HEK293 (cell line): ENCODE results near the gene KATNAL2.

Experiments used
- CTCF ChIA-PET: fragments of 350-600 bp; formaldehyde crosslinking; extraction: SDS; loops from one replicate; lab custom pipeline; 2021; ENCODE audit warnings: antibody characterized with exemption; lab: Yijun Ruan, JAX
- POLR2A ChIA-PET: fragments of 300-600 bp; formaldehyde crosslinking; extraction: SDS; loops from one replicate; lab custom pipeline; 2020; ENCODE audit warnings: antibody characterized with exemption, inconsistent platforms; lab: Yijun Ruan, JAX
- H3K27ac ChIP-seq: fragments of 200-500 bp; sonication (Bioruptor generic); 2 replicates; pipeline ENCODE4 v1.5.1; 2014; ENCODE audit warnings: low read depth, low read length, control low read depth, inconsistent platforms; ENCODE audit errors: extremely low read depth
- H3K36me3 ChIP-seq, 2 experiments: fragments of 200-500 bp in 1 of 2; sonication (Bioruptor generic) in 1 of 2; 1 replicate in 1 of 2; 2 replicates in 1 of 2; pipeline ENCODE4 v1.5.1; 2014 to 2017; ENCODE audit warnings: inconsistent platforms in 2 of 2, low read length in 2 of 2; ENCODE audit not compliant: control insufficient read depth in 2 of 2, insufficient read depth in 1 of 2
- H3K4me1 ChIP-seq: fragments of 200-500 bp; sonication (Bioruptor generic); 2 replicates; pipeline ENCODE4 v1.5.1; 2014; ENCODE audit warnings: mild to moderate bottlenecking, low read length, inconsistent platforms; ENCODE audit not compliant: control insufficient read depth, insufficient read depth
- H3K4me3 ChIP-seq: 2 replicates; pipeline ENCODE4 v1.5.1; 2011; ENCODE audit warnings: low read depth, mild to moderate bottlenecking, control low read depth, low read length, moderate library complexity
- H3K9me3 ChIP-seq: fragments of 200-500 bp; sonication (Bioruptor generic); 2 replicates; pipeline ENCODE4 v1.5.1; 2014; ENCODE audit warnings: low read depth, low read length, inconsistent platforms; ENCODE audit not compliant: control insufficient read depth, insufficient read depth
- GLI2 ChIP-seq: fragments of 450-650 bp; formaldehyde crosslinking; IDR thresholded peaks from 2 replicates; pipeline ENCODE4; 2017; ENCODE audit warnings: missing biosample characterization, missing genetic modification characterization, low read depth, borderline replicate concordance
- KLF1 ChIP-seq: fragments of 450-650 bp; formaldehyde crosslinking; IDR thresholded peaks from 2 replicates; pipeline ENCODE4 v1.5.1; 2016; ENCODE audit warnings: missing biosample characterization, missing genetic modification characterization
- KLF9 ChIP-seq: fragments of 450-650 bp; formaldehyde crosslinking; IDR thresholded peaks from 2 replicates; pipeline ENCODE4 v1.5.1; 2016; ENCODE audit warnings: missing biosample characterization, missing genetic modification characterization, low read depth
- PRDM1 ChIP-seq: fragments of 450-650 bp; formaldehyde crosslinking; IDR thresholded peaks from 2 replicates; pipeline ENCODE4; 2016; ENCODE audit warnings: missing biosample characterization, missing genetic modification characterization
- ZBTB17 ChIP-seq: fragments of 450-650 bp; formaldehyde crosslinking; IDR thresholded peaks from 2 replicates; pipeline ENCODE4 v1.5.1; 2016; ENCODE audit warnings: missing biosample characterization, missing genetic modification characterization
- ZFP37 ChIP-seq: fragments of 450-650 bp; formaldehyde crosslinking; IDR thresholded peaks from 2 replicates; pipeline ENCODE4 v1.5.1; 2016; ENCODE audit warnings: missing biosample characterization, missing genetic modification characterization
- ZFP69B ChIP-seq: fragments of 450-650 bp; formaldehyde crosslinking; IDR thresholded peaks from 2 replicates; pipeline ENCODE4 v1.5.1; 2016; ENCODE audit warnings: missing biosample characterization, missing genetic modification characterization
- ZIC2 ChIP-seq: fragments of 450-650 bp; formaldehyde crosslinking; IDR thresholded peaks from 2 replicates; pipeline ENCODE4 v1.5.1; 2016; ENCODE audit warnings: missing biosample characterization, missing genetic modification characterization
- ZNF114 ChIP-seq: fragments of 450-650 bp; formaldehyde crosslinking; IDR thresholded peaks from 2 replicates; pipeline ENCODE4 v1.5.0; 2017; ENCODE audit warnings: missing biosample characterization, missing genetic modification characterization
- ZNF169 ChIP-seq: fragments of 450-650 bp; formaldehyde crosslinking; IDR thresholded peaks from 2 replicates; pipeline ENCODE4 v1.5.1; 2016; ENCODE audit warnings: missing biosample characterization, missing genetic modification characterization
- ZNF266 ChIP-seq: fragments of 450-650 bp; formaldehyde crosslinking; IDR thresholded peaks from 2 replicates; pipeline ENCODE4 v1.5.1; 2016; ENCODE audit warnings: missing biosample characterization, missing genetic modification characterization, low read depth
- ZNF292 ChIP-seq: fragments of 450-650 bp; formaldehyde crosslinking; IDR thresholded peaks from 2 replicates; pipeline ENCODE4 v1.5.1; 2016; ENCODE audit warnings: low read depth, missing biosample characterization, missing genetic modification characterization, borderline replicate concordance
- ZNF302 ChIP-seq: fragments of 450-650 bp; formaldehyde crosslinking; IDR thresholded peaks from 2 replicates; pipeline ENCODE4 v1.5.1; 2016; ENCODE audit warnings: missing biosample characterization, missing genetic modification characterization, low read depth
- ZNF324 ChIP-seq: fragments of 450-650 bp; formaldehyde crosslinking; IDR thresholded peaks from 2 replicates; pipeline ENCODE4 v1.5.1; 2016; ENCODE audit warnings: missing biosample characterization, missing genetic modification characterization
- ZNF341 ChIP-seq: fragments of 450-650 bp; formaldehyde crosslinking; IDR thresholded peaks from 2 replicates; pipeline ENCODE4; 2016; ENCODE audit warnings: low read depth, missing biosample characterization, missing genetic modification characterization
- ZNF391 ChIP-seq: fragments of 450-650 bp; formaldehyde crosslinking; IDR thresholded peaks from 2 replicates; pipeline ENCODE4 v1.5.1; 2016; ENCODE audit warnings: low read depth, missing biosample characterization, missing genetic modification characterization, borderline replicate concordance
- ZNF423 ChIP-seq: fragments of 450-650 bp; formaldehyde crosslinking; IDR thresholded peaks from 2 replicates; pipeline ENCODE4 v1.5.1; 2016; ENCODE audit warnings: missing biosample characterization, missing genetic modification characterization
- ZNF510 ChIP-seq: fragments of 450-650 bp; formaldehyde crosslinking; IDR thresholded peaks from 2 replicates; pipeline ENCODE4 v1.5.1; 2018; ENCODE audit warnings: mild to moderate bottlenecking, missing genetic modification characterization, missing biosample characterization; ENCODE audit not compliant: insufficient replicate concordance
- ZNF548 ChIP-seq: fragments of 450-650 bp; formaldehyde crosslinking; IDR thresholded peaks from 2 replicates; pipeline ENCODE4 v1.5.1; 2016; ENCODE audit warnings: missing biosample characterization, missing genetic modification characterization
- ZNF558 ChIP-seq: fragments of 450-650 bp; formaldehyde crosslinking; IDR thresholded peaks from 2 replicates; pipeline ENCODE4 v1.5.1; 2016; ENCODE audit warnings: missing biosample characterization, missing genetic modification characterization
- ZNF596 ChIP-seq: fragments of 450-650 bp; IDR thresholded peaks from 2 replicates; pipeline ENCODE4 v1.5.0; 2018; ENCODE audit warnings: missing biosample characterization, mild to moderate bottlenecking, missing genetic modification characterization, moderate library complexity
- ZNF624 ChIP-seq: fragments of 450-650 bp; formaldehyde crosslinking; IDR thresholded peaks from 2 replicates; pipeline ENCODE4 v1.5.1; 2017; ENCODE audit warnings: missing biosample characterization, missing genetic modification characterization
- ZNF629 ChIP-seq: fragments of 450-650 bp; formaldehyde crosslinking; IDR thresholded peaks from 2 replicates; pipeline ENCODE4 v1.5.1; 2017; ENCODE audit warnings: missing biosample characterization, missing genetic modification characterization
- ZNF658 ChIP-seq: fragments of 450-650 bp; formaldehyde crosslinking; IDR thresholded peaks from 2 replicates; pipeline ENCODE4; 2016; ENCODE audit warnings: missing biosample characterization, missing genetic modification characterization
- ZNF670 ChIP-seq: fragments of 450-650 bp; formaldehyde crosslinking; IDR thresholded peaks from 2 replicates; pipeline ENCODE4 v1.5.1; 2016; ENCODE audit warnings: missing biosample characterization, missing genetic modification characterization, low read depth
- ZNF701 ChIP-seq: fragments of 450-650 bp; formaldehyde crosslinking; IDR thresholded peaks from 2 replicates; pipeline ENCODE4 v1.5.1; 2016; ENCODE audit warnings: missing biosample characterization, missing genetic modification characterization
- TF ChIP-seq, protein P1 (sequence below): IDR thresholded peaks from 2 replicates; pipeline ENCODE4 v1.6.1; 2011; ENCODE audit warnings: mild to moderate bottlenecking, low read depth, low read length, borderline replicate concordance

The KATNAL2 gene

GRCh38 chr18:47115205-47115604 lies 197.8 kb downstream of the KATNAL2 start (continued):
- TF ChIP-seq ZNF266 (tag by site-specific recombination), result no peak
- no peak for TF ChIP-seq ZNF670 (tag by site-specific recombination)
- no peak for TF ChIP-seq ZNF548 (tag by site-specific recombination)
- no peak for TF ChIP-seq KLF1 (tag by site-specific recombination)
- TF ChIP-seq ZNF169 (tag by site-specific recombination), result no peak
- TF ChIP-seq ZNF624 (tag by site-specific recombination), result no peak
- TF ChIP-seq ZNF324, result no peak

GRCh38 chr18:47118981-47119380 lies 201.6 kb downstream of the KATNAL2 start:
- Histone ChIP-seq H3K4me3 (no peak overlapping the region), H3K27ac (no peak overlapping the region), H3K9me3 (no peaks in the 10 kb centered on the region), H3K4me1 (no peaks in the 10 kb centered on the region), H3K36me3 (peaks cover 12 to 14% of the 10 kb centered on the region in 2 experiments)
- POLR2A ChIA-PET, result no interaction called here
- no peak for TF ChIP-seq ZNF701 (tag by site-specific recombination)
- TF ChIP-seq ZNF391, result no peak
- no peak for TF ChIP-seq ZNF292 (tag by site-specific recombination)
- no peak for TF ChIP-seq GLI2 (tag by site-specific recombination)
- CTCF ChIA-PET, result interaction anchor here (1.4 to 1.5 kb wide), 2 partner anchors 86 to 636 kb away, joined by 3 to 7 read pairs; no protein-coding TSS in a partner anchor

DNA sequence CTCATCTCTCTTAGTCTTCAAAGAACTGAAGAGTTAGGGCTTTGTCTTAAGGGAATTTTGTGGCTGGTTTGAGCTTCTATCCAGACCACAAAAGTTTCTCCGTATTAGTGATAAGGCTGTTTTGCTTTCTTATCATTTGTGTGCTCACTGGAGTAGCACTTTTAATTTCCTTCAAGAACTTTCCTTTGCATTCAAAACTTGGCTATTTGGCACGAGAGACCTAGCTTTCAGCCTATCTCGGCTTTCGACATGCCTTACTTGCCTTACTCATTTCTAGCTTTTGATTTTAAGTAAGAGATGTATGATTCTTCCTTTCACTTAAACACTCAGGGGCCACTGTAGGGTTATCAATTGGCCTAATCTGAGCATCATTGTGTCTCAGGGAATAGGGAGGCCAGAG lies 203.0 kb downstream of the KATNAL2 start:
- CTCF ChIA-PET, result interaction anchor here (0.6 to 1.5 kb wide), 2 partner anchors 85 to 1187 kb away, joined by 5 to 7 read pairs; no protein-coding TSS in a partner anchor

DNA sequence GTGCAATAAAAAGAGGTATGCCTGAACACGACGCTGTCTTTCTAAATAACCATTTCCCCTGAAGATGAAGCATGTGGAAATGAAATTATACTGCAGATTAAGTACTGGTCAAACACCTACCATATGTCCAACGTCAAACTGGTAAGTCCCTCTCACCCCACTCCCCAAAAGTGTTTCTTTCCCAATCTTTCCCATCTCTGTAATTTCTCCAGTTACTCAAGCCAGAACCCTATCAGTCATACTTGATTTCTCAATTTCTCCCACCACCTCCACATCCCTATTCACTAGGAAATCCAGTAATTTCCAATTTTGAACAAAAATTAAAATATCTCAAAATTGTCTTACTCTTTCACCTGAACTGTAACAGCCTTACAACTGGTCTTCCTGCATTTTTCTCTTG lies 203.7 kb downstream of the KATNAL2 start:
- no peak overlapping the region for H3K27ac ChIP-seq
- peaks cover 4 to 20% of the 10 kb centered on the region in 2 experiments for H3K36me3 ChIP-seq
- H3K9me3 ChIP-seq, result no peaks in the 10 kb centered on the region
- TF ChIP-seq ZNF169 (tag by site-specific recombination) (no peak), ZIC2 (no peak), ZBTB17 (no peak), ZNF302 (tag by site-specific recombination) (no peak)
- POLR2A ChIA-PET, result no interaction called here
- CTCF ChIA-PET, result interaction anchor here (0.6 kb wide), 1 partner anchor 1188 kb away, joined by 5 read pairs; no protein-coding TSS in a partner anchor
- H3K4me3 ChIP-seq, result no peak overlapping the region
- H3K4me1 ChIP-seq, result no peaks in the 10 kb centered on the region

More for the DNA sequence above, 203.0 kb downstream of the KATNAL2 start:
- no peaks in the 10 kb centered on the region for H3K9me3 ChIP-seq
- H3K36me3 ChIP-seq, result peaks cover 4 to 20% of the 10 kb centered on the region in 2 experiments
- TF ChIP-seq ZNF510 (tag by site-specific recombination), result no peak
- no peak for TF ChIP-seq ZNF114 (tag by site-specific recombination)
- TF ChIP-seq ZFP37 (tag by site-specific recombination), result no peak
- TF ChIP-seq ZNF701 (tag by site-specific recombination), result no peak
- POLR2A ChIA-PET, result interaction anchor here (1.5 kb wide), 1 partner anchor 30 kb away, joined by 7 read pairs; the partner anchor contains the start of gene HDHD2
- H3K27ac ChIP-seq, result no peak overlapping the region
- no peak overlapping the region for H3K4me3 ChIP-seq
- H3K4me1 ChIP-seq, result no peaks in the 10 kb centered on the region

DNA sequence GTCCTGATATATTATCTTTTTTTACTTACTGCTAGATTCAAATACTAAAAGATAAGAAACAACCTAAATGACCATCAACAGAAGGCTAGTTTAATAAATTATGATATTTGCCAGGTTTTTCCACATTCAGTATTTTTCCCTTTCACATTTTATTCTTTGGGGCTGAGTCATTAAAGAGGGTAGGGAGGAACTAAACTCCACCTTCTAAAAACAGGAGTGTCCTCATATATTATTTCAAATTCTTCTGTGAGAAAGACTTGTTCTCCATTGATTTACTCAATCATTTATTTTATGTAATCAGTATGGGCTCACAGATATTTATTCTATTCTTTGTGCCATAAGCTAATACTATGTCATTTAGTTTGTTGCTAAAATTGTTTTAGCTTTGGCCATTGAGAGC lies 223.9 kb downstream of the KATNAL2 start:
- Histone ChIP-seq H3K4me3 (no peak overlapping the region), H3K36me3 (peaks cover 6 to 8% of the 10 kb centered on the region in 2 experiments; a peak in 2 of 3 replicates), H3K9me3 (no peaks in the 10 kb centered on the region), H3K4me1 (no peaks in the 10 kb centered on the region), H3K27ac (no peak overlapping the region)
- POLR2A ChIA-PET, result interaction anchor here (1.4 kb wide), 1 partner anchor 9 kb away, joined by 10 read pairs; the partner anchor contains the start of gene HDHD2
- CTCF ChIA-PET, result no interaction called here
- TF ChIP-seq ZNF558 (tag by site-specific recombination) (no peak), PRDM1 (no peak), ZNF341 (tag by site-specific recombination) (no peak), ZNF596 (tag by site-specific recombination) (no peak), ZFP69B (tag by site-specific recombination) (no peak), ZNF629 (tag by site-specific recombination) (no peak), KLF9 (no peak), ZNF423 (no peak), ZNF114 (tag by site-specific recombination) (no peak), ZNF658 (no peak)
- TF ChIP-seq, protein P1, sequence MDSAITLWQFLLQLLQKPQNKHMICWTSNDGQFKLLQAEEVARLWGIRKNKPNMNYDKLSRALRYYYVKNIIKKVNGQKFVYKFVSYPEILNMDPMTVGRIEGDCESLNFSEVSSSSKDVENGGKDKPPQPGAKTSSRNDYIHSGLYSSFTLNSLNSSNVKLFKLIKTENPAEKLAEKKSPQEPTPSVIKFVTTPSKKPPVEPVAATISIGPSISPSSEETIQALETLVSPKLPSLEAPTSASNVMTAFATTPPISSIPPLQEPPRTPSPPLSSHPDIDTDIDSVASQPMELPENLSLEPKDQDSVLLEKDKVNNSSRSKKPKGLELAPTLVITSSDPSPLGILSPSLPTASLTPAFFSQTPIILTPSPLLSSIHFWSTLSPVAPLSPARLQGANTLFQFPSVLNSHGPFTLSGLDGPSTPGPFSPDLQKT, result no peak
